ENCODE measurements around the gene CROCC2. TPM values are rescaled to one million over a fixed set of nuclear protein-coding genes. Genes with fewer than 3 reads are reported as not detected.

Gene CROCC2
- total and polyA plus RNA-seq, 4 donors: 1.3 to 17.4 (median 4.4) TPM

DNA sequence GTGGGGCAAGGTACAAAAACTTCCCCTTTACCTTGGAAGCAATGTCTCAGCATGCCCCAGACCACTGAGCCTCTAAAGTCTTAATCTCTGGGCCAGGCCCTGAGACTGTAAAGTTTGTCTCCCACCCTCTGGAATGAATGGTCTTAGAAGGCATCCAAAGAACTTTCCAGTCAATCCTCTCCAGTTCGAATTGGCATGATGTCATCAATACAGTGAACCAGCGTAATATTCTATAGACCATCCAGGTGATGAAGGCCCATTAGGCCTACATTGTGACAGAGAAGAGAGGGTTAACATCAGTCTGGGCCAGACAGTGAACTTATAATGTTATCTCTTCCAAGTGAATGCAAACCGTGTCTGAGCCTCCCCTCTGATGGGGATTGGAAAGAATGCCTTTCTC, 21.4 kb upstream of the CROCC2 start:
- WGBS, 2 donors: 82 to 96% methylated on average over 3 of the region's 3 CpGs
- no peak overlapping the region for H3K27ac ChIP-seq (ENCODE audit: low read depth in 1 of 2, low read length in 1 of 2)

DNA sequence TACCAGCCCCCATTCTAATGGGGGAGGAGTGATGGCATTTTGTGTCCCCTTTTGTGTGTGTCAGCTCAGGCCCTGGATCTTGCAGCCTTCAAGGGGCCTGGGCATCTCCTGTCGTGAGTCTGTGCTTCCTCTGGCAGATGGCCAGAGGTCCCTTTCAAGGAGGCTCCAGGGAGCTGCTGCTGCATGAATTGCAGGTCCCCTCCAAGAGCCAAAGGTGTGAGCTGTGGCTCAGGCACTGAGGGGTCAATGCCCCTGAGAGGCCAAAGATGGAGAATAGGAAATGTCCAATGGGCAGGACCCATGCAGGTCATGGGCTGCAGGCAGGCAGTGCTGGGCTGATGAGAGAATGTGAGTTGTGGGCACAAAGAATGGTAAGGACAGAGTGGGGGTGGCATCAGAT, 20.6 kb upstream of the CROCC2 start:
- Histone ChIP-seq H3K27ac (ENCODE audit: low read depth in 1 of 2, low read length in 1 of 2) (no peak overlapping the region), H3K4me1 (ENCODE audit: control insufficient read depth in 5 of 5, insufficient read depth in 5 of 5, low read length in 5 of 5) (no peaks in the 10 kb centered on the region), H3K4me3 (no peak overlapping the region), H3K9ac (ENCODE audit: insufficient read depth in 1 of 2, low read length in 2 of 2) (no peak overlapping the region), H3K36me3 (ENCODE audit: control insufficient read depth in 4 of 4, insufficient read depth in 4 of 4, low read length in 4 of 4) (no peaks in the 10 kb centered on the region), H3K9me3 (ENCODE audit: control insufficient read depth in 4 of 4, insufficient read depth in 3 of 4, low read length in 3 of 4) (no peaks in the 10 kb centered on the region), H3K27me3 (ENCODE audit: control insufficient read depth in 3 of 3, insufficient read depth in 3 of 3, low read length in 2 of 3) (peaks cover 0 to 2% (median 0%) of the 10 kb centered on the region in 3 donors)
- no peak for ATAC-seq (ENCODE audit: insufficient read depth, low FRiP score)
- no peak for DNase-seq
- 21 to 46% methylated on average over 1 of the region's 1 CpG for WGBS, 2 donors
- TF ChIP-seq, protein P1, sequence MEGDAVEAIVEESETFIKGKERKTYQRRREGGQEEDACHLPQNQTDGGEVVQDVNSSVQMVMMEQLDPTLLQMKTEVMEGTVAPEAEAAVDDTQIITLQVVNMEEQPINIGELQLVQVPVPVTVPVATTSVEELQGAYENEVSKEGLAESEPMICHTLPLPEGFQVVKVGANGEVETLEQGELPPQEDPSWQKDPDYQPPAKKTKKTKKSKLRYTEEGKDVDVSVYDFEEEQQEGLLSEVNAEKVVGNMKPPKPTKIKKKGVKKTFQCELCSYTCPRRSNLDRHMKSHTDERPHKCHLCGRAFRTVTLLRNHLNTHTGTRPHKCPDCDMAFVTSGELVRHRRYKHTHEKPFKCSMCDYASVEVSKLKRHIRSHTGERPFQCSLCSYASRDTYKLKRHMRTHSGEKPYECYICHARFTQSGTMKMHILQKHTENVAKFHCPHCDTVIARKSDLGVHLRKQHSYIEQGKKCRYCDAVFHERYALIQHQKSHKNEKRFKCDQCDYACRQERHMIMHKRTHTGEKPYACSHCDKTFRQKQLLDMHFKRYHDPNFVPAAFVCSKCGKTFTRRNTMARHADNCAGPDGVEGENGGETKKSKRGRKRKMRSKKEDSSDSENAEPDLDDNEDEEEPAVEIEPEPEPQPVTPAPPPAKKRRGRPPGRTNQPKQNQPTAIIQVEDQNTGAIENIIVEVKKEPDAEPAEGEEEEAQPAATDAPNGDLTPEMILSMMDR (IDR thresholded peaks at IDR 0.05; ENCODE audit: control extremely low read depth, extremely low read depth): no peak

More for the DNA sequence above, 21.4 kb upstream of the CROCC2 start:
- ATAC-seq (ENCODE audit: insufficient read depth, low FRiP score): no peak
- H3K4me3 ChIP-seq: no peak overlapping the region
- no peak overlapping the region for H3K9ac ChIP-seq (ENCODE audit: insufficient read depth in 1 of 2, low read length in 2 of 2)
- TF ChIP-seq, protein P1 (IDR thresholded peaks at IDR 0.05; ENCODE audit: control extremely low read depth, extremely low read depth): no peak
- H3K9me3 ChIP-seq (ENCODE audit: control insufficient read depth in 4 of 4, insufficient read depth in 3 of 4, low read length in 3 of 4): no peaks in the 10 kb centered on the region
- H3K36me3 ChIP-seq (ENCODE audit: control insufficient read depth in 4 of 4, insufficient read depth in 4 of 4, low read length in 4 of 4): no peaks in the 10 kb centered on the region
- H3K4me1 ChIP-seq (ENCODE audit: control insufficient read depth in 5 of 5, insufficient read depth in 5 of 5, low read length in 5 of 5): no peaks in the 10 kb centered on the region
- peaks cover 0 to 2% (median 0%) of the 10 kb centered on the region in 3 donors for H3K27me3 ChIP-seq (ENCODE audit: control insufficient read depth in 3 of 3, insufficient read depth in 3 of 3, low read length in 2 of 3)
- no peak for DNase-seq

DNA sequence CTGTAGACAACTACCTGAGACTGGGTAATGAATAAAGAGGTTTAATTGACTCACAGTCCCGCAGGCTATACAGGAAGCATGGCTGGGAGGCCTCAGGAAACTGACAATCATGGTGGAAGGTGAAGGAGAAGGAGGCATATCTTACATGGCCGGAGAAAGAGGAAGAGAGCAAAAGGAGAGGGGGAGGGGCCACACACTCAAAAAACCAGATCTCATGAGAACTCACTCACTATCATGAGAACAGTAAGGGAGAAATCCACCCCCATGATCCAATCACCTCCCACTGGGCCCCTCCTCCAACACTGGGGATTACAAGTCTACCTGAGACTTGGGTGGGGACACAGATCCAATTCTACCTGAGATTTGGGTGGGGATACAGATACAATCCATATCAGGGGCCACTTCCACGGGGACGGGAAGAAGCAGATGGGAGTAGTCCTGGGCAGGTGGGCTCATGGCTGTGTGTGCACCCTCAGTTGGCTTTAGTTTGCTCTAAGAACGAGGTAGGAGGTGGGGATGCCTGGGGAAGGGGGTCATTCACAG, 20.0 kb upstream of the CROCC2 start:
- H3K4me1 ChIP-seq (ENCODE audit: control insufficient read depth in 5 of 5, insufficient read depth in 5 of 5, low read length in 5 of 5): no peaks in the 10 kb centered on the region
- no peaks in the 10 kb centered on the region for H3K36me3 ChIP-seq (ENCODE audit: control insufficient read depth in 4 of 4, insufficient read depth in 4 of 4, low read length in 4 of 4)
- H3K27me3 ChIP-seq (ENCODE audit: control insufficient read depth in 3 of 3, insufficient read depth in 3 of 3, low read length in 2 of 3): peaks cover 0 to 2% (median 0%) of the 10 kb centered on the region in 3 donors
- DNase-seq (no peak), ATAC-seq (ENCODE audit: insufficient read depth, low FRiP score) (no peak)
- no peak overlapping the region for H3K4me3 ChIP-seq
- H3K27ac ChIP-seq (ENCODE audit: low read depth in 1 of 2, low read length in 1 of 2): no peak overlapping the region
- TF ChIP-seq, protein P1 (IDR thresholded peaks at IDR 0.05; ENCODE audit: control extremely low read depth, extremely low read depth): no peak
- 66 to 85% methylated on average over 5 of the region's 5 CpGs for WGBS, 2 donors
- no peak overlapping the region for H3K9ac ChIP-seq (ENCODE audit: insufficient read depth in 1 of 2, low read length in 2 of 2)
- H3K9me3 ChIP-seq (ENCODE audit: control insufficient read depth in 4 of 4, insufficient read depth in 3 of 4, low read length in 3 of 4): no peaks in the 10 kb centered on the region

All from lung (tissue), 12 donors.